PC-9 (cell line): ENCODE data around the gene ZIC4. TPM values are rescaled to one million over a fixed set of nuclear protein-coding genes. Genes with fewer than 3 reads are reported as not detected.

ENCODE experiments used
- BruUV-seq: library from RNA; stranded (reverse); fragments of 400-500 nt; replicated peaks from 2 replicates; lab custom pipeline; 2021; lab: Mats Ljungman, UMichigan
- CTCF ChIA-PET: fragments of 300-600 bp; sonication (Branson Sonifier 250); formaldehyde crosslinking; loops from one replicate; lab custom pipeline; 2022; ENCODE audit warnings: antibody characterized with exemption; lab: Charles Lee
- POLR2A ChIA-PET: fragments of 300-600 bp; sonication (Branson Sonifier 250); formaldehyde crosslinking; loops from one replicate; lab custom pipeline; 2022; ENCODE audit warnings: antibody characterized with exemption; ENCODE audit not compliant: unreplicated experiment; lab: Charles Lee
- DNase-seq, 2 experiments: peaks; one replicate each; pipeline versions ENCODE4 v3.0.0 to v3.0.0-alpha.2; 2015 to 2022; ENCODE audit warnings: mixed read lengths in 1 of 2
- H2AFZ ChIP-seq: fragments of 200-600 bp; sonication (generic); 2 replicates; pipeline ENCODE4 v1.8.1; 2017; ENCODE audit warnings: antibody characterized with exemption
- H3F3A ChIP-seq: fragments of 200-600 bp; sonication (generic); 2 replicates; pipeline ENCODE4 v1.8.1; 2017; ENCODE audit warnings: antibody characterized with exemption, mild to moderate bottlenecking, low read depth; ENCODE audit not compliant: insufficient read depth
- H3K27ac ChIP-seq: fragments of 200-600 bp; sonication (generic); 2 replicates; pipeline ENCODE4 v1.6.1; 2016; ENCODE audit warnings: mixed run types
- H3K27me3 ChIP-seq: fragments of 200-600 bp; sonication (generic); 2 replicates; pipeline ENCODE4 v1.6.1; 2016; ENCODE audit warnings: low read depth, mixed run types; ENCODE audit not compliant: insufficient read depth
- H3K36me3 ChIP-seq: fragments of 200-600 bp; sonication (generic); 2 replicates; pipeline ENCODE4 v1.6.1; 2016; ENCODE audit warnings: low read depth, mixed run types
- H3K4me1 ChIP-seq: fragments of 200-600 bp; sonication (generic); replicated peaks from 2 replicates; pipeline ENCODE4 v1.6.1; 2016; ENCODE audit warnings: mixed run types; ENCODE audit not compliant: insufficient read depth
- H3K4me2 ChIP-seq: fragments of 200-600 bp; sonication (generic); 2 replicates; pipeline ENCODE4 v1.6.1; 2017; ENCODE audit warnings: mixed run types
- H3K4me3 ChIP-seq: fragments of 200-600 bp; sonication (generic); 2 replicates; pipeline ENCODE4 v1.6.1; 2016; ENCODE audit warnings: mixed run types
- H3K79me2 ChIP-seq: fragments of 200-600 bp; sonication (generic); 2 replicates; pipeline ENCODE4 v1.6.1; 2017; ENCODE audit warnings: low read depth, mixed run types
- H3K9me2 ChIP-seq: fragments of 200-600 bp; sonication (generic); 2 replicates; pipeline ENCODE4 v1.8.1; 2017; ENCODE audit warnings: mild to moderate bottlenecking; ENCODE audit not compliant: insufficient read depth
- H3K9me3 ChIP-seq: fragments of 200-600 bp; sonication (generic); 2 replicates; pipeline ENCODE4 v1.8.1; 2016; ENCODE audit warnings: low read depth; ENCODE audit not compliant: insufficient read depth
- H4K20me1 ChIP-seq: fragments of 200-600 bp; sonication (generic); 2 replicates; pipeline ENCODE4 v1.8.1; 2017; ENCODE audit not compliant: insufficient read depth
- CTCF ChIP-seq: fragments of 200-600 bp; sonication (generic); conservative IDR thresholded peaks from 2 replicates; pipeline ENCODE4 v1.6.1; 2017; ENCODE audit warnings: mixed run types, antibody characterized with exemption, mild to moderate bottlenecking, moderate library complexity
- EZH2 ChIP-seq: fragments of 200-600 bp; sonication (generic); IDR thresholded peaks from 2 replicates; pipeline ENCODE4 v1.8.0; 2017; ENCODE audit warnings: antibody characterized with exemption, low read depth
- intact Hi-C: fragments of 100-400 bp; cut with micrococcal nuclease; formaldehyde crosslinking; loops from one replicate; pipeline ENCODE4 v1.10.0; 2022; ENCODE audit not compliant: unreplicated experiment
- total RNA-seq: library from RNA; stranded (reverse); gene quantifications from 2 replicates; pipeline ENCODE4 v1.2.3, GENCODE V29; 2021

ZIC4 gene
- total RNA-seq, 1 experiment from 2014 or later = not detected

- BruUV-seq = no TSS peak
- ChIA-PET POLR2A (no interaction called here), CTCF (no interaction called here)
- no peak overlapping the region for H3K4me3 ChIP-seq
- no peaks in the 10 kb centered on the region for H3K9me2 ChIP-seq
- no peaks in the 10 kb centered on the region for H3K4me1 ChIP-seq
- no peaks in the 10 kb centered on the region for H3K27me3 ChIP-seq
- H3F3A ChIP-seq = no peaks in the 10 kb centered on the region
- no peaks in the 10 kb centered on the region for H3K79me2 ChIP-seq
- intact Hi-C loops = no loop called here
- H3K9me3 ChIP-seq = no peaks in the 10 kb centered on the region
- no peak overlapping the region for H3K4me2 ChIP-seq
- no peaks in the 10 kb centered on the region for H4K20me1 ChIP-seq
- no peak overlapping the region for H2AFZ ChIP-seq
- no peak overlapping the region for H3K27ac ChIP-seq
- TF ChIP-seq CTCF (no peak), EZH2 (no peak)
- DNase-seq = no peak
- H3K36me3 ChIP-seq = no peaks in the 10 kb centered on the region
Measured at GRCh38 chr3:147390589-147391569, 15.5 kb downstream of the ZIC4 start.

- POLR2A ChIA-PET = no interaction called here
- Histone ChIP-seq H3K27ac (no peak overlapping the region), H3K4me3 (no peak overlapping the region), H3K4me2 (no peak overlapping the region), H3K79me2 (no peaks in the 10 kb centered on the region), H3K27me3 (no peaks in the 10 kb centered on the region), H4K20me1 (no peaks in the 10 kb centered on the region), H3K9me2 (no peaks in the 10 kb centered on the region), H3K36me3 (no peaks in the 10 kb centered on the region), H3K4me1 (no peaks in the 10 kb centered on the region), H2AFZ (no peak overlapping the region), H3K9me3 (no peaks in the 10 kb centered on the region), H3F3A (no peaks in the 10 kb centered on the region)
- CTCF ChIA-PET = no interaction called here
- intact Hi-C loops = no loop called here
- DNase-seq = no peak
- BruUV-seq = no TSS peak
- TF ChIP-seq CTCF (no peak), EZH2 (no peak)
Measured at GRCh38 chr3:147389717-147390116, 16.6 kb downstream of the ZIC4 start.

GRCh38 chr3:147388700-147389580 is 17.4 kb downstream of the ZIC4 start:
- no peak overlapping the region for H3K4me3 ChIP-seq
- no peak overlapping the region for H3K27ac ChIP-seq
- H3K9me2 ChIP-seq = no peaks in the 10 kb centered on the region
- ChIA-PET CTCF (no interaction called here), POLR2A (no interaction called here)
- H3K9me3 ChIP-seq = no peaks in the 10 kb centered on the region
- H3K4me2 ChIP-seq = no peak overlapping the region
- no peak for DNase-seq
- intact Hi-C loops = no loop called here
- H3K79me2 ChIP-seq = no peaks in the 10 kb centered on the region
- no peaks in the 10 kb centered on the region for H3K36me3 ChIP-seq
- no peaks in the 10 kb centered on the region for H4K20me1 ChIP-seq
- BruUV-seq = no TSS peak
- no peak overlapping the region for H2AFZ ChIP-seq
- H3F3A ChIP-seq = no peaks in the 10 kb centered on the region
- H3K4me1 ChIP-seq = no peaks in the 10 kb centered on the region
- no peak for TF ChIP-seq CTCF
- no peaks in the 10 kb centered on the region for H3K27me3 ChIP-seq
